ENCODE data around the gene PHGDH.

GRCh38 chr1:119762409-119762808 lies 50.7 kb downstream of the PHGDH start:
- TF ChIP-seq EZH2 (IDR thresholded peaks at IDR 0.05; ENCODE audit: insufficient read depth, poor library complexity, severe bottlenecking) (no peak), EZH2phosphoT487 (IDR thresholded peaks at IDR 0.05; ENCODE audit: insufficient read depth, low read depth) (no peak)

All from GM23248 (cell line).